WERI-Rb-1 (cell line): ENCODE results near the gene GALNT9.

Experiments
- DNase-seq: peaks from one replicate; pipeline ENCODE4 v3.0.0-alpha.2; 2020
- H3K27ac ChIP-seq: fragments of 250-450 bp; sonication (Bioruptor Pico); 2 replicates; pipeline ENCODE4 v1.5.1; 2020; ENCODE audit warnings: mild to moderate bottlenecking, moderate library complexity
- H3K27me3 ChIP-seq: fragments of 250-450 bp; sonication (Bioruptor Pico); 2 replicates; pipeline ENCODE4 v1.5.1; 2021; ENCODE audit warnings: mild to moderate bottlenecking, low read depth, moderate library complexity; ENCODE audit not compliant: insufficient read depth, severe bottlenecking
- H3K36me3 ChIP-seq: fragments of 250-450 bp; sonication (Bioruptor Pico); 2 replicates; pipeline ENCODE4 v1.5.1; 2020; ENCODE audit warnings: mild to moderate bottlenecking, moderate library complexity
- H3K4me3 ChIP-seq: 2 replicates; pipeline ENCODE4 v1.5.1; 2011; ENCODE audit warnings: low read depth, mild to moderate bottlenecking, control low read depth, low read length
- H3K9me3 ChIP-seq: fragments of 250-450 bp; sonication (Bioruptor Pico); 2 replicates; pipeline ENCODE4 v1.5.1; 2021; ENCODE audit warnings: mild to moderate bottlenecking, moderate library complexity; ENCODE audit not compliant: severe bottlenecking
- TF ChIP-seq, protein P1 (sequence below): IDR thresholded peaks from 2 replicates; pipeline ENCODE4 v1.5.1; 2011; ENCODE audit warnings: low read depth, mild to moderate bottlenecking, control low read depth, inconsistent platforms, low read length

The GALNT9 gene

DNA sequence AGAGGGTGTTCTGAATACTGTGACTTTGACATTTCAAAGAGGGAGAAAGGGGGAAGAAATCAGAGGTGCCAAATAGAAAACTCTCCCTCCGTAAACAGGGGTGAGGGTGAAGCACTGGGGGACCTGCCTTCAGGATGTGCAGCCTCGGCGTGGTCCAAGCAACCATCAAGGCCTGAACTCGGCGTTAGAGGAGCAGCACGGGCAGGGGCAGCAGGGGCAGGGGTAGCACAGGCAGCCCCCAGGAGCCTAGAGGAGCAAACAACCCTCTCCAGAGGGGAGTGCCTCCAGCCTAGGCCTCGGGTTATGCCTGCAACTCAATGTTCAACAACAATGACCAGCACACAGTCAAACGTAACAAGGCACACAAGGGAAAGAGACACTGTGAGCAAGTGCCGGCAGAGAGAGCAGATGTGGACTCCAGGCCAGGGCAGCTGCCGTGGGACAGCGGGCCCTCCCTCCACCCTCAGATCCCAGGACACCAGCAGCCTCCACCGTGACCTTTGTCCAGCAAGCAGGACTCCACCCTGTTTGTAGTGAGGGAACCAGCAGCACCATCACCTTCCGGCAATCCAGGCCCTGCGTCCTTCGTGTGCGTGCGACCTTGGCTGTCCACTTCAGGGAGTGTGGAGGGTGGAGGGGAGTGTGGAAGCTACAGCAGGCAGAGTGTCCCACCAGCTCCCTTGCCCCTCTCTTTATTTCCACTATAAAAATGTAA, 18.0 kb downstream of the GALNT9 start:
- Histone ChIP-seq H3K36me3 (no peaks in the 10 kb centered on the region), H3K4me3 (no peak overlapping the region), H3K27me3 (no peaks in the 10 kb centered on the region), H3K9me3 (no peaks in the 10 kb centered on the region), H3K27ac (no peak overlapping the region)
- TF ChIP-seq, protein P1, sequence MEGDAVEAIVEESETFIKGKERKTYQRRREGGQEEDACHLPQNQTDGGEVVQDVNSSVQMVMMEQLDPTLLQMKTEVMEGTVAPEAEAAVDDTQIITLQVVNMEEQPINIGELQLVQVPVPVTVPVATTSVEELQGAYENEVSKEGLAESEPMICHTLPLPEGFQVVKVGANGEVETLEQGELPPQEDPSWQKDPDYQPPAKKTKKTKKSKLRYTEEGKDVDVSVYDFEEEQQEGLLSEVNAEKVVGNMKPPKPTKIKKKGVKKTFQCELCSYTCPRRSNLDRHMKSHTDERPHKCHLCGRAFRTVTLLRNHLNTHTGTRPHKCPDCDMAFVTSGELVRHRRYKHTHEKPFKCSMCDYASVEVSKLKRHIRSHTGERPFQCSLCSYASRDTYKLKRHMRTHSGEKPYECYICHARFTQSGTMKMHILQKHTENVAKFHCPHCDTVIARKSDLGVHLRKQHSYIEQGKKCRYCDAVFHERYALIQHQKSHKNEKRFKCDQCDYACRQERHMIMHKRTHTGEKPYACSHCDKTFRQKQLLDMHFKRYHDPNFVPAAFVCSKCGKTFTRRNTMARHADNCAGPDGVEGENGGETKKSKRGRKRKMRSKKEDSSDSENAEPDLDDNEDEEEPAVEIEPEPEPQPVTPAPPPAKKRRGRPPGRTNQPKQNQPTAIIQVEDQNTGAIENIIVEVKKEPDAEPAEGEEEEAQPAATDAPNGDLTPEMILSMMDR: no peak
- no peak for DNase-seq

DNA sequence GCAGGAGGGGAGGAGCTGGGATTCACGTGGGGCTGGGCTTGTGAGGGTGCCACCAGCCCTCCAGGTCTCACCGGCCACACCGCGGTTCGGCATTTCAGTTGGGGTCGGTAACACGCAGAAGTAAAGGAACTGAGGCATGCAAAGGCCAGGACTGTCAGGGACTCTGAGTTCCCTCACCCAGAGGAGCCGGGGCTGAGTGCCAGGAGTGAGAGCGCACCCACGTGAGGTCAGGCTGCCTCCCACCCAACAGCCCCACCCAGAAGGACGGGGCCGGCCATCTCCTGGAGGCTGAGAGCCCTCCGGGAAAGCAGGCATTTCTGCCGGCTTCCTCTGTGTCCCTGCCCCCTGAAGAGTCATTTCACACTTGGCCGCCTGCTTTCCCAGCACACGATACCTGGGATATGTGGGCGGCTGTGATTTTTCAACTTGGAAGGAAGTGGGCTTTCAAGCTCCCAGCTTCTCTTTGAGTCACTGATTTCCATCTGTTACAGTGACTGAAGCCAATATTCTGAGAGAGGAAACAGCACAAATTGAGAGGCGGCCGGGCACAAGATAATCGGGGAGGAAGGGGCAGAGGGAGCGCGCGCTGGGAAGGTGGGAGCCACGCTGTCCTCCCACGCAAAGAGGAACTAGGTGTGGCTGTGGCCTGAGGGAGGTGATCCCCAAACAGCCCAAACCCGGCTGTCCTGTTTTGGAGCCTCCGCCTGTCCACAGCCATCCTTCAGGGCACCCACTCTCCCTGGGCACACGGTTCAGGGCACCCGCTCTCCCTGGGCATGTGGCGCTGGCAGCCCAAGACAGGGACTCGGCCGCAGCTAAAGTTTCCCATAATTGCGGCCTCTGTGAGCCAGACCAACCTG, 19.0 kb downstream of the GALNT9 start:
- H3K36me3 ChIP-seq: no peaks in the 10 kb centered on the region
- H3K27me3 ChIP-seq: no peaks in the 10 kb centered on the region
- TF ChIP-seq, protein P1: no peak
- H3K27ac ChIP-seq: no peak overlapping the region
- H3K4me3 ChIP-seq: no peak overlapping the region
- H3K9me3 ChIP-seq: no peaks in the 10 kb centered on the region
- no peak for DNase-seq

DNA sequence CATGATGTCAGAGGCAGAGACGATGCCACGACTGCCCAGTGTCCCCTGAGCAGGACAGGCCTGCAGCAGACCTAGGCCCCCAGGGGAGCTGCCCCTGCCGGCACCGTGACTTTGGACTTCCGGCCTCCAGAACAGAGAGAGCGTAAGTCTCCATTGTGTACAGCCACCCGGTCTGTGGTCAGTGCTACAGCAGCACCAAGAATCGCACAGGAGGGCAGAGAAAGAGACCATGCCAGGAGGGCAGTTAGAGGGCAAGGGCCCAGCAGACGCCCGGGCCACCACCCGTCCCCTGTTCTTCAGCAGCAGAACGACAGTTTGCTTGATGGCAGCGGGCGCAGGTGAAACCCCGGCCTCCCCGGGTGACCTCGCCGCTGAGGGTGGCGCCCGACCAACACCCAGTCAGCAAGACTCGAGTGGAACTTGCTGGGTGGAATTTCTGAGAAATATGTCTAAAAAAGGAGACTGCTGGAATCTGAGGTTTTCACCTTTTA, 19.7 kb downstream of the GALNT9 start:
- no peaks in the 10 kb centered on the region for H3K9me3 ChIP-seq
- no peak overlapping the region for H3K4me3 ChIP-seq
- no peak for DNase-seq
- TF ChIP-seq, protein P1: no peak
- H3K27ac ChIP-seq: no peak overlapping the region
- no peaks in the 10 kb centered on the region for H3K36me3 ChIP-seq
- H3K27me3 ChIP-seq: no peaks in the 10 kb centered on the region

DNA sequence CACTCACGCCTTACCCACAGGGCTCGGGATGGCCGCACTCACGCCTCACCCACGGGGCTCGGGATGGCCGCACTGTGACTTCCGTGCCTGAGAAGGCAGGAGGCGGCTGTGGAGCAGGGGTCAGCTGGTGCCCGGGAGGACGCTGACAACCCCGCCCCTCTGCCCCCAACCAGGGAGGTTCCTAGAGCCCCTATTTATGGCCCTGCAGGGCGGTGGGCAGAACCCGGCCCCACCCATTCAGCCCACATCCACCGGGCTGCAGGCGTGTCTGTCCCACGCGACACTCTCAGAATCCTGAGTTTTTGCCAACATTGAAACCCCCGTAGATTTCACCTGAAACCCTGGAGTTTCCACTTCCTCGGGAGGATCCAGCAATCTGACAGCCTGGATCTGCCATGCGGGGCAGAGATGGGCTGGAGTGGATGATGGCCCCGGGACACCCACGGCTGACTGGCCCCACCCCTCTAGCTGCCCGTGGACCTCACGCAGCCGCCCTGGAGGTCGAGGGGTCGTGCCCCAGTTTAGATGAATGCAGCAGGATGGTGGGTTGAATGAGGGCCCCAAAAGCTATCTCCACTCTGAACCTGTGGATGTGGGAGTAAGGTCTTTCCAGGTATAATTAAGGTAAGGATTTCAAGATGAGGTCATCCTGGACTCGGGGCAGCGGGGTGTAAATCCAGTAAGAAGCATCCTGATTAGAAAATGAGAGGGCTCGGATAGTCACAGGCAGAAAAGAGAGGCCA, 20.4 kb downstream of the GALNT9 start:
- no peaks in the 10 kb centered on the region for H3K27me3 ChIP-seq
- TF ChIP-seq, protein P1: no peak
- H3K9me3 ChIP-seq: no peaks in the 10 kb centered on the region
- no peak for DNase-seq
- H3K36me3 ChIP-seq: no peaks in the 10 kb centered on the region
- H3K27ac ChIP-seq: no peak overlapping the region
- H3K4me3 ChIP-seq: no peak overlapping the region

DNA sequence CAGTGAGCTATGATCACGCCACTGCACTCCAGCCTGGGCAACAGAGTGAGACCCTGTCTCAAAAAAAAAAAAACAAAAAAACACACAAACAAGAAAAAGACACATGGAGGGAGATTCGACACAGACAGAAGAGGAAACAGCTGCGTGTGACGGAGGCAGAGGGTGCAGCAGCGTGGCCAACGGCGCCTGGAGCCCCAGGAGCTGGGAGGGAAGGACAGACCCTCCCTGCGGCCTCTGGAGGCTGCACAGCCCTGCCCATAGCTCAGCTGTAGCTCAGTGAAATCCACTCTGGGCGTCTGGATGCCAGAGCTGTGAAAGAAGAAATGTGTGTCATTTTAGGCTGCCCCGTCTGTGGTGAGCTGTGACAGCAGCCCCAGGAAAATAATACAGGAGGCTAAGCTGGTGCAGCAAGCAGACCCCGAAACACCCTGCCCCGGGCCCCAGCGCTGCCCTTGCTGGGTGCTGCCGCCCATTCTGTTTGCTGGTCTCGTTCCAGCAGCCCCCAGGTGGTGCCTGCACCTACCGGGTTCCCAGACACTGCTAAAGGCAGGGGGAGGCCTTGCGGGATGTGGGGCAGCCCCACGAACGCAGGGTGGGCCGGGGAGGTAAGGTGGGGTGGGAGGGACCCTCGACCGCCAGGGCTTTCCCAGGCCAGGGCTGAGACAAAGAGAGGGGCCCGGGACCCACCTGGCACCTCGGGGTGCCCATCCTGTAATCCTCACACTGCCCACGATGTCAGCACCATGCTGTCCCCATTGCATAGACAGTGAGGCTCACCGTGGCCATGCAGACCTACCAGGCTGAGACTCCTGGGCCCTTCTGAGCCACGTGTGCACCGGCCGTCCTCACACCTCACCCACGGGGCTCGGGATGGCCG, 21.2 kb downstream of the GALNT9 start:
- Histone ChIP-seq H3K4me3 (no peak overlapping the region), H3K27ac (no peak overlapping the region), H3K27me3 (no peaks in the 10 kb centered on the region), H3K36me3 (no peaks in the 10 kb centered on the region), H3K9me3 (no peaks in the 10 kb centered on the region)
- no peak for DNase-seq
- TF ChIP-seq, protein P1: no peak
